K562 (cell line): ENCODE results near the gene TMEM192. TPM values are rescaled to one million over a fixed set of nuclear protein-coding genes. Genes with fewer than 3 reads are reported as not detected.

Source experiments
- ATAC-seq: fragments of 200-7000 bp; cut with Tn5 transposase; 3 replicates; pipeline ENCODE4 v1.9.1; 2020; ENCODE audit warnings: moderate library complexity
- BruUV-seq: library from RNA; stranded (reverse); fragments of 400-500 nt; replicated peaks from 2 replicates; lab custom pipeline; 2021; lab: Mats Ljungman, UMichigan
- CTCF ChIA-PET: fragments of 300-600 bp; formaldehyde crosslinking; extraction: SDS; loops from one replicate; lab custom pipeline; 2021; ENCODE audit warnings: low intra/inter-chr PET ratio; lab: Yijun Ruan, JAX
- POLR2A ChIA-PET: fragments of 300-600, 350-650 bp; sonication (Branson Sonifier 250); formaldehyde crosslinking; extraction: SDS; loops from one replicate; lab custom pipeline; 2021; ENCODE audit warnings: antibody characterized with exemption, inconsistent platforms; lab: Yijun Ruan, JAX
- DNase-seq, 4 experiments: peaks; one replicate each; pipeline versions ENCODE4 v3.0.0 to v3.0.0-alpha.2; 2011 to 2018; ENCODE audit warnings: low spot score in 3 of 4, mixed read lengths in 3 of 4; ENCODE audit errors: extremely low read depth in 1 of 4
- FAIRE-seq: peaks from 2 replicates; lab custom pipeline; 2011; peaks lifted over from hg19 to GRCh38; lab: Jason Lieb, UNC
- H2AFZ ChIP-seq: 2 replicates; pipeline ENCODE4 v1.6.0; 2011; ENCODE audit warnings: low read depth, low read length, control low read depth, inconsistent platforms
- H3K27ac ChIP-seq: fragments of 200-600 bp; 3 replicates; pipeline ENCODE4 v1.8.0; 2011; ENCODE audit warnings: low read depth, mild to moderate bottlenecking, control low read depth, inconsistent platforms, low read length, moderate library complexity, mixed read lengths; ENCODE audit errors: extremely low read depth
- H3K27me3 ChIP-seq, 2 experiments: fragments of 300-600 bp in 1 of 2; 2 replicates in 1 of 2; 3 replicates in 1 of 2; pipeline versions ENCODE4 v1.6.0 to v1.8.0; 2011; ENCODE audit warnings: inconsistent platforms in 2 of 2, low read length in 2 of 2, mild to moderate bottlenecking in 1 of 2, mixed read lengths in 1 of 2, moderate library complexity in 1 of 2; ENCODE audit not compliant: control insufficient read depth in 2 of 2, insufficient read depth in 2 of 2
- H3K36me3 ChIP-seq: fragments of 300-600 bp; 3 replicates; pipeline ENCODE4 v1.8.0; 2011; ENCODE audit warnings: mild to moderate bottlenecking, low read length, inconsistent platforms; ENCODE audit not compliant: control insufficient read depth, insufficient read depth
- H3K4me1 ChIP-seq, 2 experiments: fragments of 200-600 bp in 1 of 2; replicated peaks in 1 of 2; 2 replicates in 1 of 2; 3 replicates in 1 of 2; pipeline versions ENCODE4 v1.5.1 to v1.8.0; 2011; ENCODE audit warnings: inconsistent platforms in 2 of 2, low read length in 2 of 2, mild to moderate bottlenecking in 1 of 2, mixed read lengths in 1 of 2, moderate library complexity in 1 of 2; ENCODE audit not compliant: control insufficient read depth in 2 of 2, insufficient read depth in 2 of 2
- H3K4me2 ChIP-seq: 2 replicates; pipeline ENCODE4 v1.6.1; 2011; ENCODE audit warnings: low read length, control low read depth, inconsistent platforms, mixed read lengths; ENCODE audit not compliant: insufficient read depth
- H3K4me3 ChIP-seq: fragments of 200-600 bp; sonication (generic), shearing (Covaris generic); 2 replicates; pipeline ENCODE4 v1.5.1; 2016; ENCODE audit warnings: control low read depth, inconsistent platforms
- H3K79me2 ChIP-seq: fragments of 200-600 bp; 3 replicates; pipeline ENCODE4 v1.8.0; 2011; ENCODE audit warnings: low read length, inconsistent platforms; ENCODE audit not compliant: control insufficient read depth, insufficient read depth
- H3K9ac ChIP-seq, 2 experiments: 2 replicates each; pipeline versions ENCODE4 v1.6.0 to v1.6.1; 2011; ENCODE audit warnings: low read depth in 2 of 2, low read length in 2 of 2, control low read depth in 1 of 2, inconsistent platforms in 1 of 2, mild to moderate bottlenecking in 1 of 2, mixed read lengths in 1 of 2; ENCODE audit not compliant: insufficient read depth in 1 of 2
- H3K9me1 ChIP-seq: one replicate; pipeline ENCODE4 v1.6.0; 2011; ENCODE audit warnings: inconsistent platforms, mild to moderate bottlenecking, low read length, moderate library complexity; ENCODE audit not compliant: control insufficient read depth, insufficient read depth
- H3K9me3 ChIP-seq: replicated peaks from 2 replicates; pipeline ENCODE4 v1.5.1; 2011; ENCODE audit warnings: low read depth, low read length, inconsistent platforms; ENCODE audit not compliant: control insufficient read depth, insufficient read depth
- H4K20me1 ChIP-seq: replicated peaks from 2 replicates; pipeline ENCODE4 v1.6.1; 2011; ENCODE audit warnings: low read length, inconsistent platforms, mixed read lengths; ENCODE audit not compliant: control insufficient read depth, insufficient read depth
- ARNT ChIP-seq, 2 experiments: fragments of 450-650 bp; IDR thresholded peaks; 2 replicates each; pipeline ENCODE4 v1.6.1; 2016; ENCODE audit warnings: mild to moderate bottlenecking in 1 of 2
- BRD9 ChIP-seq: fragments of 450-650 bp; IDR thresholded peaks from 2 replicates; pipeline ENCODE4 v1.6.1; 2018; ENCODE audit warnings: low read depth; ENCODE audit not compliant: partially characterized antibody
- CC2D1A ChIP-seq: fragments of 450-650 bp; IDR thresholded peaks from 2 replicates; pipeline ENCODE4 v1.6.1; 2017; ENCODE audit warnings: mild to moderate bottlenecking
- EGR1 ChIP-seq: fragments of 450-650 bp; conservative IDR thresholded peaks from 2 replicates; pipeline ENCODE4 v1.6.1; 2017; ENCODE audit warnings: mild to moderate bottlenecking
- ESRRB ChIP-seq: fragments of 250-450 bp; sonication (Bioruptor Pico); IDR thresholded peaks from 2 replicates; pipeline ENCODE4 v1.5.0; 2020; ENCODE audit warnings: mild to moderate bottlenecking, moderate library complexity, borderline replicate concordance
- HEY1 ChIP-seq: fragments of 250-450 bp; sonication (Bioruptor Pico); IDR thresholded peaks from 2 replicates; pipeline ENCODE4 v1.5.0; 2020; ENCODE audit warnings: mild to moderate bottlenecking, moderate library complexity, borderline replicate concordance
- KLF16 ChIP-seq: IDR thresholded peaks from 2 replicates; pipeline ENCODE4 v1.6.1; 2016; ENCODE audit warnings: antibody characterized with exemption
- MTF1 ChIP-seq: fragments of 250-450 bp; sonication (Bioruptor Pico); IDR thresholded peaks from 2 replicates; pipeline ENCODE4 v1.9.0; 2021; ENCODE audit warnings: moderate library complexity, mild to moderate bottlenecking, inconsistent platforms, borderline replicate concordance
- SMC3 ChIP-seq: conservative IDR thresholded peaks from 2 replicates; pipeline ENCODE4 v1.6.1; 2011; ENCODE audit warnings: low read depth, low read length, improper control_type of control experiment; ENCODE audit not compliant: insufficient read depth
- TCFL5 ChIP-seq: fragments of 250-450 bp; sonication (Bioruptor Pico); conservative IDR thresholded peaks from 2 replicates; pipeline ENCODE4 v1.6.1; 2021; ENCODE audit warnings: mild to moderate bottlenecking, moderate library complexity, matching md5 sums
- UBTF ChIP-seq, 2 experiments: IDR thresholded peaks; 2 replicates each; pipeline ENCODE4 v1.6.1; 2012; ENCODE audit warnings: improper control_type of control experiment in 2 of 2, low read depth in 2 of 2, low read length in 2 of 2, borderline replicate concordance in 1 of 2
- ZFX ChIP-seq: sonication (generic); formaldehyde crosslinking; IDR thresholded peaks from 2 replicates; pipeline ENCODE4 v1.8.0; 2022; ENCODE audit warnings: mild to moderate bottlenecking, missing genetic modification reagents, moderate library complexity
- ZNF224 ChIP-seq: sonication (generic); formaldehyde crosslinking; IDR thresholded peaks from 2 replicates; pipeline ENCODE4 v1.8.0; 2022; ENCODE audit warnings: mild to moderate bottlenecking, missing genetic modification reagents
- ZNF57 ChIP-seq: fragments of 450-650 bp; formaldehyde crosslinking; IDR thresholded peaks from 2 replicates; pipeline ENCODE4 v1.4.0; 2020; ENCODE audit warnings: mild to moderate bottlenecking, moderate library complexity
- ZNF766 ChIP-seq: fragments of 200-800 bp; sonication (Bioruptor generic); conservative IDR thresholded peaks from 2 replicates; pipeline ENCODE4 v1.6.1; 2016; ENCODE audit warnings: missing genetic modification characterization, missing compliant biosample characterization
- WGBS: fragments of 100-300 bp; shearing (Covaris generic); methylation state at CpG from one replicate; pipeline ENCODE4 v1.1.6; 2016; ENCODE audit warnings: low coverage, mixed read lengths; ENCODE audit not compliant: insufficient coverage; ENCODE audit errors: missing lambda C conversion rate; 5-methylcytosine and 5-hydroxymethylcytosine counted together
- in situ Hi-C: fragments of 300-500 bp; cut with MboI; formaldehyde crosslinking; loops from 4 replicates; pipeline ENCODE4 v1.15.0; 2018; ENCODE audit warnings: inconsistent platforms, mixed read lengths
- intact Hi-C: fragments of 100-400 bp; cut with micrococcal nuclease; formaldehyde crosslinking; loops from 2 replicates; pipeline ENCODE4 v1.14.2; 2022
- polyA plus RNA-seq, 8 experiments: library from polyadenylated mRNA; depleted of rRNA in 4 of 8; stranded (reverse) in 5 of 8; unstranded in 3 of 8; fragments of >200 nt; fragmentation: Nextera tagmentation in 2 of 8; fragmentation: Illumina TruSeq in 1 of 8; extraction: Ambion mirVana in 2 of 8; extraction: Trizol in 1 of 8; gene quantifications; 2 replicates each; pipeline versions ENCODE4 v1.2.1 to v1.2.3, GENCODE V29; 2011 to 2014; ENCODE audit warnings: inconsistent platforms in 1 of 8, missing spikeins in 1 of 8
- total RNA-seq, 7 experiments: library from RNA; depleted of rRNA in 6 of 7; stranded (reverse); fragments of >200 nt in 6 of 7; fragmentation: Illumina TruSeq in 2 of 7; extraction: Trizol in 2 of 7; gene quantifications; 2 replicates each; pipeline versions ENCODE4 v1.2.1 to v1.2.3, GENCODE V29; 2011 to 2021; ENCODE audit warnings: low replicate concordance in 1 of 7

The TMEM192 gene
- total and polyA plus RNA-seq, 9 of the 15 experiments (the other 6 are each of a cell fraction or from before 2014, with no cell fraction given): 4.4 to 28.5 (median 13.3) TPM

- TF ChIP-seq ZNF57 (no peak), ZFX (no peak), ARNT (IDR thresholded peaks at IDR 0.05) (no peak), EGR1 (no peak), BRD9 (no peak), CC2D1A (no peak), HEY1 (no peak), TCFL5 (CRISPR knock-in tag) (no peak), UBTF (IDR thresholded peaks at IDR 0.05; ENCODE audit: borderline replicate concordance in 1 of 2, low read depth in 2 of 2, low read length in 2 of 2) (no peak), ESRRB (CRISPR knock-in tag) (no peak), KLF16 (no peak), ZNF224 (CRISPR knock-in tag) (no peak), MTF1 (no peak), SMC3 (no peak), ZNF766 (CRISPR knock-in tag) (no peak)
- H3K9me3 ChIP-seq: no peaks in the 10 kb centered on the region
- H3K79me2 ChIP-seq: no peaks in the 10 kb centered on the region
- BruUV-seq: no TSS peak
- H3K9ac ChIP-seq: no peak overlapping the region
- FAIRE-seq (no peak), DNase-seq (no peak), ATAC-seq (no peak)
- no peaks in the 10 kb centered on the region for H4K20me1 ChIP-seq
- H3K4me3 ChIP-seq: no peak overlapping the region
- no peak overlapping the region for H3K27ac ChIP-seq
- ChIA-PET POLR2A (no interaction called here), CTCF (no interaction called here)
- in situ Hi-C loops (loop anchor here (10.0 kb wide), 1 partner anchor 320 kb away; no protein-coding TSS in a partner anchor), intact Hi-C loops (loop anchor here (5.0 kb wide), 1 partner anchor 313 kb away; no protein-coding TSS in a partner anchor)
- H3K4me1 ChIP-seq: no peaks in the 10 kb centered on the region
- no peak overlapping the region for H2AFZ ChIP-seq
- no peak overlapping the region for H3K4me2 ChIP-seq
- H3K36me3 ChIP-seq: peaks cover 45% of the 10 kb centered on the region; the same call in 1 of the 3 replicates
- no peaks in the 10 kb centered on the region for H3K9me1 ChIP-seq
- no peaks in the 10 kb centered on the region for H3K27me3 ChIP-seq
- 64% methylated on average over 1 of the region's 1 CpG for WGBS
Measured at GRCh38 chr4:165095291-165095690, 17.4 kb downstream of the TMEM192 start.
